ENCODE data around the gene TSHZ2.

DNA sequence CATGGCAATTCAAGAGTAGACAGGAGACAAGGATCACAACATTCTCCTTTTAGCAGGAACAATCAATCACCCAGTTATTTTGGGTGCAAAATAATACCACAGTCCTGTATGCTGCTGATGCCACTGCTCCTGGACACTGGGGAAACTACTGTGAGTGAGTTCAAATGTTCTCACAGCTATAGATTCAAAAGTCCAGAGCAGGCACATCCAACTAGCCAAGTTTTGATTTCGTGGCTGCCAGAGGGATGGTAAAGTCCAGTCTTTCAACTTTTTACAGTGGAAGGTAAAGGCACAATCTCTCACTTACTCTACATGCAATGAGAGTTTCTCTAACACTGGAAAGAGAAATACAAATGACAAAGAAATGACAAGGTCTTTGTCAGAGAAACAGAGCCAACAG is 26.9 kb upstream of the TSHZ2 start:
- TF ChIP-seq, protein P1, sequence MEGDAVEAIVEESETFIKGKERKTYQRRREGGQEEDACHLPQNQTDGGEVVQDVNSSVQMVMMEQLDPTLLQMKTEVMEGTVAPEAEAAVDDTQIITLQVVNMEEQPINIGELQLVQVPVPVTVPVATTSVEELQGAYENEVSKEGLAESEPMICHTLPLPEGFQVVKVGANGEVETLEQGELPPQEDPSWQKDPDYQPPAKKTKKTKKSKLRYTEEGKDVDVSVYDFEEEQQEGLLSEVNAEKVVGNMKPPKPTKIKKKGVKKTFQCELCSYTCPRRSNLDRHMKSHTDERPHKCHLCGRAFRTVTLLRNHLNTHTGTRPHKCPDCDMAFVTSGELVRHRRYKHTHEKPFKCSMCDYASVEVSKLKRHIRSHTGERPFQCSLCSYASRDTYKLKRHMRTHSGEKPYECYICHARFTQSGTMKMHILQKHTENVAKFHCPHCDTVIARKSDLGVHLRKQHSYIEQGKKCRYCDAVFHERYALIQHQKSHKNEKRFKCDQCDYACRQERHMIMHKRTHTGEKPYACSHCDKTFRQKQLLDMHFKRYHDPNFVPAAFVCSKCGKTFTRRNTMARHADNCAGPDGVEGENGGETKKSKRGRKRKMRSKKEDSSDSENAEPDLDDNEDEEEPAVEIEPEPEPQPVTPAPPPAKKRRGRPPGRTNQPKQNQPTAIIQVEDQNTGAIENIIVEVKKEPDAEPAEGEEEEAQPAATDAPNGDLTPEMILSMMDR (conservative IDR thresholded peaks at IDR 0.05) = no peak
- no peak for TF ChIP-seq ZFX (IDR thresholded peaks at IDR 0.05)

All from C4-2B (cell line).